ENCODE measurements around the gene PHLPP1. TPM values are rescaled to one million over a fixed set of nuclear protein-coding genes. Genes with fewer than 3 reads are reported as not detected.

Gene PHLPP1
- 20.3 TPM for total RNA-seq
- polyA plus RNA-seq, result under 1 TPM; 0.27 to 0.57 (median 0.52) TPM

- peak within 1 kb of the TSS; percentile 93 for H3K27ac ChIP-seq (ENCODE audit: insufficient read depth, low read length, poor library complexity, severe bottlenecking)
- Mint-ChIP-seq H3K27me3 (peaks cover 15% of the 10 kb centered on the region), H3K4me1 (peaks cover 18 to 42% (median 35%) of the 10 kb centered on the region in 4 donors), H3K36me3 (no peaks in the 10 kb centered on the region), H3K4me3 (peak within 1 kb of the TSS; percentile 95 to 98 (median 97)), H3K27ac (peak within 1 kb of the TSS; percentile 96 to 98 (median 97)), H3K9me3 (peaks cover 0 to 5% (median 0%) of the 10 kb centered on the region in 7 donors)
- peak; percentile 34 to 36 for ATAC-seq (ENCODE audit: low read depth in 2 of 2)
- no peaks in the 10 kb centered on the region for H3K27me3 ChIP-seq (ENCODE audit: control insufficient read depth, insufficient read depth, low read length)
- H3K4me3 ChIP-seq (ENCODE audit: low read depth, low read length), result peak within 1 kb of the TSS; percentile 82
- no peaks in the 10 kb centered on the region for H3K36me3 ChIP-seq (ENCODE audit: control insufficient read depth, insufficient read depth, low read length)
- H3K4me1 ChIP-seq (ENCODE audit: control insufficient read depth, insufficient read depth, low read length, poor library complexity, severe bottlenecking), result peaks cover 33% of the 10 kb centered on the region
- DNase-seq, result no peak
- no peaks in the 10 kb centered on the region for H3K9me3 ChIP-seq (ENCODE audit: control insufficient read depth in 2 of 2, low read length in 2 of 2)
These were observed at the start of gene PHLPP1 for GRCh38 chr18:62715436-62715758. Gene PHLPP1 (plus strand): TSS chr18:62715541. CDS start chr18:62715684, 143 bp downstream.

- Mint-ChIP-seq H3K4me1 (peaks cover 0 to 3% (median 0%) of the 10 kb centered on the region in 4 donors), H3K36me3 (peaks cover 6% of the 10 kb centered on the region), H3K27ac (no peak overlapping the region), H3K9me3 (peaks cover 0 to 21% (median 5%) of the 10 kb centered on the region in 7 donors), H3K27me3 (peaks cover 5% of the 10 kb centered on the region), H3K4me3 (no peak overlapping the region)
- DNase-seq (no peak), ATAC-seq (ENCODE audit: low read depth in 2 of 2) (no peak)
- H3K9me3 ChIP-seq (ENCODE audit: control insufficient read depth in 2 of 2, low read length in 2 of 2), result peaks cover 0 to 3% of the 10 kb centered on the region in 2 experiments
- H3K36me3 ChIP-seq (ENCODE audit: control insufficient read depth, insufficient read depth, low read length), result no peaks in the 10 kb centered on the region
- H3K4me3 ChIP-seq (ENCODE audit: low read depth, low read length), result no peak overlapping the region
- H3K27me3 ChIP-seq (ENCODE audit: control insufficient read depth, insufficient read depth, low read length), result peaks cover 3% of the 10 kb centered on the region
- no peaks in the 10 kb centered on the region for H3K4me1 ChIP-seq (ENCODE audit: control insufficient read depth, insufficient read depth, low read length, poor library complexity, severe bottlenecking)
- H3K27ac ChIP-seq (ENCODE audit: insufficient read depth, low read length, poor library complexity, severe bottlenecking), result no peak overlapping the region
These were observed 46.1 kb upstream of the PHLPP1 start for GRCh38 chr18:62669225-62669624.

GRCh38 chr18:62670573-62670972, 44.8 kb upstream of the PHLPP1 start:
- ATAC-seq (ENCODE audit: low read depth in 2 of 2) (no peak), DNase-seq (no peak)
- Histone ChIP-seq H3K9me3 (ENCODE audit: control insufficient read depth in 2 of 2, low read length in 2 of 2) (peaks cover 0 to 3% of the 10 kb centered on the region in 2 experiments), H3K27me3 (ENCODE audit: control insufficient read depth, insufficient read depth, low read length) (peaks cover 3% of the 10 kb centered on the region), H3K4me1 (ENCODE audit: control insufficient read depth, insufficient read depth, low read length, poor library complexity, severe bottlenecking) (no peaks in the 10 kb centered on the region), H3K4me3 (ENCODE audit: low read depth, low read length) (no peak overlapping the region), H3K27ac (ENCODE audit: insufficient read depth, low read length, poor library complexity, severe bottlenecking) (no peak overlapping the region), H3K36me3 (ENCODE audit: control insufficient read depth, insufficient read depth, low read length) (no peaks in the 10 kb centered on the region)
- Mint-ChIP-seq H3K36me3 (peaks cover 9% of the 10 kb centered on the region), H3K27ac (no peak overlapping the region), H3K4me1 (peaks cover 0 to 3% (median 1%) of the 10 kb centered on the region in 4 donors), H3K4me3 (no peak overlapping the region), H3K9me3 (peaks cover 0 to 27% (median 6%) of the 10 kb centered on the region in 7 donors), H3K27me3 (peaks cover 8% of the 10 kb centered on the region)

- no peak for ATAC-seq (ENCODE audit: low read depth in 2 of 2)
- Mint-ChIP-seq H3K9me3 (peaks cover 0 to 28% (median 7%) of the 10 kb centered on the region in 7 donors), H3K36me3 (peaks cover 9% of the 10 kb centered on the region)
These were observed 42.7 kb upstream of the PHLPP1 start for GRCh38 chr18:62672600-62672999.

GRCh38 chr18:62678847-62679485, 36.4 kb upstream of the PHLPP1 start:
- Histone ChIP-seq H3K4me1 (ENCODE audit: control insufficient read depth, insufficient read depth, low read length, poor library complexity, severe bottlenecking) (no peaks in the 10 kb centered on the region), H3K4me3 (ENCODE audit: low read depth, low read length) (no peak overlapping the region), H3K9me3 (ENCODE audit: control insufficient read depth in 2 of 2, low read length in 2 of 2) (no peaks in the 10 kb centered on the region), H3K36me3 (ENCODE audit: control insufficient read depth, insufficient read depth, low read length) (no peaks in the 10 kb centered on the region), H3K27ac (ENCODE audit: insufficient read depth, low read length, poor library complexity, severe bottlenecking) (no peak overlapping the region), H3K27me3 (ENCODE audit: control insufficient read depth, insufficient read depth, low read length) (no peaks in the 10 kb centered on the region)
- Mint-ChIP-seq H3K27ac (no peak overlapping the region), H3K4me1 (peaks cover 0 to 2% (median 0%) of the 10 kb centered on the region in 4 donors), H3K9me3 (peaks cover 0 to 8% (median 2%) of the 10 kb centered on the region in 7 donors), H3K36me3 (peaks cover 3% of the 10 kb centered on the region), H3K27me3 (peaks cover 32% of the 10 kb centered on the region), H3K4me3 (no peak overlapping the region)
- DNase-seq (no peak), ATAC-seq (ENCODE audit: low read depth in 2 of 2) (no peak)

More at GRCh38 chr18:62672600-62672999, 42.7 kb upstream of the PHLPP1 start:
- H3K36me3 ChIP-seq (ENCODE audit: control insufficient read depth, insufficient read depth, low read length), result no peaks in the 10 kb centered on the region
- H3K4me3 ChIP-seq (ENCODE audit: low read depth, low read length), result no peak overlapping the region
- Mint-ChIP-seq H3K27me3 (peaks cover 16% of the 10 kb centered on the region), H3K27ac (no peak overlapping the region), H3K4me1 (peaks cover 0 to 3% (median 1%) of the 10 kb centered on the region in 4 donors), H3K4me3 (no peak overlapping the region)
- DNase-seq, result no peak
- H3K4me1 ChIP-seq (ENCODE audit: control insufficient read depth, insufficient read depth, low read length, poor library complexity, severe bottlenecking), result no peaks in the 10 kb centered on the region
- H3K27ac ChIP-seq (ENCODE audit: insufficient read depth, low read length, poor library complexity, severe bottlenecking), result no peak overlapping the region
- peaks cover 3% of the 10 kb centered on the region for H3K27me3 ChIP-seq (ENCODE audit: control insufficient read depth, insufficient read depth, low read length)
- peaks cover 0 to 3% of the 10 kb centered on the region in 2 experiments for H3K9me3 ChIP-seq (ENCODE audit: control insufficient read depth in 2 of 2, low read length in 2 of 2)

GRCh38 chr18:62682371-62682770, 33.0 kb upstream of the PHLPP1 start:
- ATAC-seq (ENCODE audit: low read depth in 2 of 2), result no peak
- no peaks in the 10 kb centered on the region for H3K27me3 ChIP-seq (ENCODE audit: control insufficient read depth, insufficient read depth, low read length)
- no peaks in the 10 kb centered on the region for H3K9me3 ChIP-seq (ENCODE audit: control insufficient read depth in 2 of 2, low read length in 2 of 2)
- H3K27me3 Mint-ChIP-seq, result peaks cover 21% of the 10 kb centered on the region
- no peak overlapping the region for H3K4me3 ChIP-seq (ENCODE audit: low read depth, low read length)
- no peaks in the 10 kb centered on the region for H3K36me3 Mint-ChIP-seq
- H3K9me3 Mint-ChIP-seq, result peaks cover 0 to 3% (median 0%) of the 10 kb centered on the region in 7 donors
- no peaks in the 10 kb centered on the region for H3K4me1 Mint-ChIP-seq
- no peaks in the 10 kb centered on the region for H3K36me3 ChIP-seq (ENCODE audit: control insufficient read depth, insufficient read depth, low read length)
- H3K27ac Mint-ChIP-seq, result no peak overlapping the region
- H3K27ac ChIP-seq (ENCODE audit: insufficient read depth, low read length, poor library complexity, severe bottlenecking), result no peak overlapping the region
- DNase-seq, result no peak
- H3K4me3 Mint-ChIP-seq, result no peak overlapping the region
- H3K4me1 ChIP-seq (ENCODE audit: control insufficient read depth, insufficient read depth, low read length, poor library complexity, severe bottlenecking), result no peaks in the 10 kb centered on the region

- ATAC-seq (ENCODE audit: low read depth in 2 of 2), result no peak
- DNase-seq, result no peak
- Mint-ChIP-seq H3K4me1 (no peaks in the 10 kb centered on the region), H3K4me3 (no peak overlapping the region), H3K27me3 (peaks cover 17% of the 10 kb centered on the region), H3K27ac (no peak overlapping the region), H3K9me3 (peaks cover 0 to 15% (median 5%) of the 10 kb centered on the region in 7 donors), H3K36me3 (no peaks in the 10 kb centered on the region)
- Histone ChIP-seq H3K27me3 (ENCODE audit: control insufficient read depth, insufficient read depth, low read length) (no peaks in the 10 kb centered on the region), H3K4me1 (ENCODE audit: control insufficient read depth, insufficient read depth, low read length, poor library complexity, severe bottlenecking) (no peaks in the 10 kb centered on the region), H3K9me3 (ENCODE audit: control insufficient read depth in 2 of 2, low read length in 2 of 2) (peaks cover 8 to 15% of the 10 kb centered on the region in 2 experiments), H3K4me3 (ENCODE audit: low read depth, low read length) (no peak overlapping the region), H3K36me3 (ENCODE audit: control insufficient read depth, insufficient read depth, low read length) (no peaks in the 10 kb centered on the region), H3K27ac (ENCODE audit: insufficient read depth, low read length, poor library complexity, severe bottlenecking) (no peak overlapping the region)
These were observed 31.4 kb upstream of the PHLPP1 start for GRCh38 chr18:62683935-62684334.
